GM23248 (cell line): ENCODE measurements around the gene CCNY. TPM values are rescaled to one million over a fixed set of nuclear protein-coding genes. Genes with fewer than 3 reads are reported as not detected.

Experiments
- DNase-seq: peaks from one replicate; pipeline ENCODE4 v3.0.0-alpha.2; 2015
- H2AFZ ChIP-seq: fragments of 200-600 bp; sonication (generic); 2 replicates; pipeline ENCODE4 v1.6.1; 2016; ENCODE audit warnings: antibody characterized with exemption
- H3F3A ChIP-seq: fragments of 200-600 bp; sonication (generic); 2 replicates; pipeline ENCODE4 v1.6.1; 2016; ENCODE audit warnings: mild to moderate bottlenecking, antibody characterized with exemption, mixed run types; ENCODE audit not compliant: insufficient read depth
- H3K27ac ChIP-seq: fragments of 200-600 bp; sonication (generic); 2 replicates; pipeline ENCODE4 v1.5.1; 2016; ENCODE audit warnings: mild to moderate bottlenecking
- H3K27me3 ChIP-seq: fragments of 200-600 bp; sonication (generic); replicated peaks from 2 replicates; pipeline ENCODE4 v1.6.1; 2016; ENCODE audit warnings: mild to moderate bottlenecking; ENCODE audit not compliant: insufficient read depth
- H3K36me3 ChIP-seq: fragments of 200-600 bp; sonication (generic); 2 replicates; pipeline ENCODE4 v1.6.1; 2016; ENCODE audit warnings: low read depth, mild to moderate bottlenecking
- H3K4me1 ChIP-seq: fragments of 200-600 bp; sonication (generic); 2 replicates; pipeline ENCODE4 v1.6.1; 2016; ENCODE audit warnings: mild to moderate bottlenecking; ENCODE audit not compliant: insufficient read depth
- H3K4me2 ChIP-seq: fragments of 200-600 bp; sonication (generic); one replicate; pipeline ENCODE4 v1.6.1; 2016; ENCODE audit warnings: mild to moderate bottlenecking; ENCODE audit not compliant: unreplicated experiment
- H3K4me3 ChIP-seq: fragments of 200-600 bp; sonication (generic); 2 replicates; pipeline ENCODE4 v1.5.1; 2016; ENCODE audit warnings: mild to moderate bottlenecking
- H3K79me2 ChIP-seq: fragments of 200-600 bp; sonication (generic); 2 replicates; pipeline ENCODE4 v1.6.1; 2016; ENCODE audit warnings: mild to moderate bottlenecking; ENCODE audit not compliant: insufficient read depth
- H3K9ac ChIP-seq: fragments of 200-600 bp; sonication (generic); 2 replicates; pipeline ENCODE4 v1.6.1; 2016; ENCODE audit warnings: mild to moderate bottlenecking
- H3K9me2 ChIP-seq: fragments of 200-600 bp; sonication (generic); 2 replicates; pipeline ENCODE4 v1.6.1; 2016; ENCODE audit warnings: mixed run types, mild to moderate bottlenecking, moderate library complexity; ENCODE audit not compliant: insufficient read depth
- H3K9me3 ChIP-seq: fragments of 200-600 bp; sonication (generic); one replicate; pipeline ENCODE4 v1.6.1; 2017; ENCODE audit warnings: low read depth
- H4K20me1 ChIP-seq: fragments of 200-600 bp; sonication (generic); 2 replicates; pipeline ENCODE4 v1.6.0; 2016; ENCODE audit not compliant: insufficient read depth
- EZH2 ChIP-seq: fragments of 200-600 bp; sonication (generic); IDR thresholded peaks from 2 replicates; pipeline ENCODE4 v1.6.1; 2018; ENCODE audit warnings: antibody characterized with exemption, mild to moderate bottlenecking; ENCODE audit not compliant: insufficient read depth, poor library complexity, severe bottlenecking
- EZH2phosphoT487 ChIP-seq: fragments of 200-600 bp; sonication (generic); IDR thresholded peaks from 2 replicates; pipeline ENCODE4 v1.6.1; 2018; ENCODE audit warnings: antibody characterized with exemption, moderate library complexity, mild to moderate bottlenecking, low read depth; ENCODE audit not compliant: insufficient read depth
- WGBS, 2 experiments: methylation state at CpG; one replicate each; pipeline ENCODE4 v1.1.6; 2015 to 2017; ENCODE audit warnings: low lambda C conversion rate in 2 of 2, low coverage in 1 of 2; ENCODE audit errors: missing lambda C conversion rate in 2 of 2; 5-methylcytosine and 5-hydroxymethylcytosine counted together
- in situ Hi-C: fragments of 300-500 bp; cut with MboI; formaldehyde crosslinking; loops from 2 replicates; pipeline ENCODE4 v1.15.0; 2020
- polyA plus RNA-seq: library from polyadenylated mRNA; unstranded; fragments of >200 nt; fragmentation: Nextera tagmentation; extraction: Ambion mirVana; gene quantifications from 2 replicates; pipeline ENCODE4 v1.2.1, GENCODE V29; 2016
- total RNA-seq: library from RNA; depleted of rRNA; stranded (reverse); fragments of >200 nt; shearing (Covaris generic); gene quantifications from 2 replicates; pipeline ENCODE4 v1.2.3, GENCODE V29; 2014

Gene CCNY
- total and polyA plus RNA-seq, 2 experiments from 2014 or later, result 12.8 to 70.4 TPM

- TF ChIP-seq EZH2phosphoT487, result no peak
- TF ChIP-seq EZH2, result no peak
- H4K20me1 ChIP-seq, result 0 out of 2 replicates have a peak, but pooled peaks cover 9% of the 10 kb centered on the region
- H3K36me3 ChIP-seq, result 0 out of 2 replicates have a peak, but pooled peaks cover 4% of the 10 kb centered on the region
- H3K9ac ChIP-seq, result no peak overlapping the region
- DNase-seq, result no peak
- 88 to 89% methylated on average over 4 of the region's 4 CpGs for WGBS, 2 experiments
- H3K79me2 ChIP-seq, result peaks cover 100% of the 10 kb centered on the region
- H3K4me2 ChIP-seq, result no peak overlapping the region
- no peak overlapping the region for H3K4me3 ChIP-seq
- peaks cover 31% of the 10 kb centered on the region for H3K4me1 ChIP-seq
- in situ Hi-C loops, result no loop called here
- peak overlapping the region; percentile 44 for H3K27ac ChIP-seq
- no peak overlapping the region for H2AFZ ChIP-seq
- H3K9me3 ChIP-seq, result no peaks in the 10 kb centered on the region
- H3K27me3 ChIP-seq, result no peaks in the 10 kb centered on the region
- H3F3A ChIP-seq, result peaks cover 15% of the 10 kb centered on the region
- no peaks in the 10 kb centered on the region for H3K9me2 ChIP-seq
Measured at GRCh38 chr10:35442592-35442991, 106.3 kb downstream of the CCNY start.

GRCh38 chr10:35443858-35444257 is 107.5 kb downstream of the CCNY start:
- Histone ChIP-seq H3F3A (peaks cover 15% of the 10 kb centered on the region), H3K36me3 (0 out of 2 replicates have a peak, but pooled peaks cover 4% of the 10 kb centered on the region), H3K9ac (no peak overlapping the region), H3K4me3 (no peak overlapping the region), H3K79me2 (peaks cover 97% of the 10 kb centered on the region), H3K27me3 (no peaks in the 10 kb centered on the region), H3K27ac (no peak overlapping the region), H3K9me3 (no peaks in the 10 kb centered on the region), H2AFZ (no peak overlapping the region), H3K9me2 (no peaks in the 10 kb centered on the region), H4K20me1 (0 out of 2 replicates have a peak, but pooled peaks cover 9% of the 10 kb centered on the region), H3K4me1 (peaks cover 43% of the 10 kb centered on the region), H3K4me2 (no peak overlapping the region)
- 100% methylated on average over 3 of the region's 3 CpGs for WGBS, 2 experiments
- DNase-seq, result no peak
- TF ChIP-seq EZH2 (no peak), EZH2phosphoT487 (no peak)
- in situ Hi-C loops, result no loop called here

GRCh38 chr10:35445150-35445884 is 109.0 kb downstream of the CCNY start:
- H3K9me2 ChIP-seq, result no peaks in the 10 kb centered on the region
- 0 out of 2 replicates have a peak, but pooled peaks cover 4% of the 10 kb centered on the region for H3K36me3 ChIP-seq
- H3K4me1 ChIP-seq, result peaks cover 46% of the 10 kb centered on the region
- no peak overlapping the region for H3K27ac ChIP-seq
- H3K4me3 ChIP-seq, result no peak overlapping the region
- no peak overlapping the region for H3K9ac ChIP-seq
- H3K9me3 ChIP-seq, result no peaks in the 10 kb centered on the region
- H2AFZ ChIP-seq, result no peak overlapping the region
- DNase-seq, result no peak
- H4K20me1 ChIP-seq, result 0 out of 2 replicates have a peak, but pooled peaks cover 9% of the 10 kb centered on the region
- no peaks in the 10 kb centered on the region for H3K27me3 ChIP-seq
- peaks cover 97% of the 10 kb centered on the region for H3K79me2 ChIP-seq
- in situ Hi-C loops, result no loop called here
- WGBS, 2 experiments, result 84 to 91% methylated on average over 4 of the region's 4 CpGs
- TF ChIP-seq EZH2 (no peak), EZH2phosphoT487 (no peak)
- H3F3A ChIP-seq, result peaks cover 15% of the 10 kb centered on the region
- H3K4me2 ChIP-seq, result no peak overlapping the region

- no peak overlapping the region for H3K9ac ChIP-seq
- no peak overlapping the region for H2AFZ ChIP-seq
- H3K4me3 ChIP-seq, result no peak overlapping the region
- no peak overlapping the region for H3K27ac ChIP-seq
- 0 out of 2 replicates have a peak, but pooled peaks cover 4% of the 10 kb centered on the region for H3K36me3 ChIP-seq
- in situ Hi-C loops, result no loop called here
- H3K9me3 ChIP-seq, result no peaks in the 10 kb centered on the region
- H3F3A ChIP-seq, result peaks cover 19% of the 10 kb centered on the region
- H3K27me3 ChIP-seq, result no peaks in the 10 kb centered on the region
- H3K9me2 ChIP-seq, result no peaks in the 10 kb centered on the region
- H3K79me2 ChIP-seq, result peaks cover 97% of the 10 kb centered on the region
- peaks cover 56% of the 10 kb centered on the region for H3K4me1 ChIP-seq
- peak overlapping the region; percentile 8 for H3K4me2 ChIP-seq
- peak; percentile 30 for DNase-seq
- H4K20me1 ChIP-seq, result no peaks in the 10 kb centered on the region
- TF ChIP-seq EZH2 (no peak), EZH2phosphoT487 (no peak)
- 70 to 73% methylated on average over 2 of the region's 2 CpGs for WGBS, 2 experiments
Measured at GRCh38 chr10:35446439-35446838, 110.1 kb downstream of the CCNY start.
